GM21576 (cell line): ENCODE results near the gene ATIC.

Source experiments
- ATAC-seq: cut with Tn5 transposase; IDR thresholded peaks from one replicate; pipeline ENCODE4 v1.9.1; 2021; ENCODE audit warnings: mild to moderate bottlenecking, moderate library complexity; ENCODE audit not compliant: unreplicated experiment

The ATIC gene

GRCh38 chr2:215374642-215375466 is 63.0 kb downstream of the ATIC start:
- ATAC-seq, result no peak

GRCh38 chr2:215375467-215375830 is 63.6 kb downstream of the ATIC start:
- ATAC-seq, result no peak

GRCh38 chr2:215376103-215376780 is 64.4 kb downstream of the ATIC start:
- ATAC-seq, result no peak

- ATAC-seq, result no peak
These were observed 65.4 kb downstream of the ATIC start for GRCh38 chr2:215377283-215377682.

GRCh38 chr2:215378045-215378444 is 66.2 kb downstream of the ATIC start:
- no peak for ATAC-seq

- no peak for ATAC-seq
These were observed 67.2 kb downstream of the ATIC start for GRCh38 chr2:215379039-215379438.

GRCh38 chr2:215379948-215380347 is 68.1 kb downstream of the ATIC start:
- ATAC-seq, result no peak

GRCh38 chr2:215380699-215381098 is 68.8 kb downstream of the ATIC start:
- ATAC-seq, result no peak

GRCh38 chr2:215382011-215382410 is 70.2 kb downstream of the ATIC start:
- ATAC-seq, result no peak

GRCh38 chr2:215382480-215382879 is 70.6 kb downstream of the ATIC start:
- ATAC-seq, result no peak

GRCh38 chr2:215383652-215384279 is 71.9 kb downstream of the ATIC start:
- no peak for ATAC-seq

- ATAC-seq, result no peak
These were observed 72.9 kb downstream of the ATIC start for GRCh38 chr2:215384710-215385109.

GRCh38 chr2:215386566-215386965 is 74.7 kb downstream of the ATIC start:
- ATAC-seq, result no peak

- no peak for ATAC-seq
These were observed 76.3 kb downstream of the ATIC start for GRCh38 chr2:215388002-215388728.

- no peak for ATAC-seq
These were observed 78.7 kb downstream of the ATIC start for GRCh38 chr2:215390550-215390913.

- no peak for ATAC-seq
These were observed 79.7 kb downstream of the ATIC start for GRCh38 chr2:215391531-215391930.

- ATAC-seq, result no peak
These were observed 80.3 kb downstream of the ATIC start for GRCh38 chr2:215392164-215392563.

- ATAC-seq, result no peak
These were observed 80.9 kb downstream of the ATIC start for GRCh38 chr2:215392687-215393270.

GRCh38 chr2:215394102-215394805 is 82.4 kb downstream of the ATIC start:
- ATAC-seq, result no peak

- ATAC-seq, result no peak
These were observed 84.0 kb downstream of the ATIC start for GRCh38 chr2:215395687-215396460.
